Activated T-helper 17 cell treated with anti-CD3 and anti-CD28 coated beads, Interleukin-2, amount 50 U/mL, for 72 hours (primary cell): ENCODE measurements around the gene SERPINA5. TPM values are rescaled to one million over a fixed set of nuclear protein-coding genes. Genes with fewer than 3 reads are reported as not detected.
"Not testable (repeated sequence)": the region's sequence is repeated elsewhere in the genome, so short reads cannot be mapped to it uniquely, and the experiment has no call there.

Experiments
- ATAC-seq: fragments of 150-1000 bp; cut with Tn5 transposase; replicated peaks from 2 replicates; pipeline ENCODE4 v1.10.0; 2021; ENCODE audit warnings: mild to moderate bottlenecking, moderate library complexity
- H3K27ac Mint-ChIP-seq: one replicate; pipeline ENCODE4 v1.8.0; 2022; ENCODE audit warnings: mixed read lengths
- H3K27me3 Mint-ChIP-seq: one replicate; pipeline ENCODE4 v1.8.0; 2022; ENCODE audit warnings: mixed read lengths
- H3K36me3 Mint-ChIP-seq: one replicate; pipeline ENCODE4 v1.8.0; 2022; ENCODE audit warnings: low read depth, mild to moderate bottlenecking, mixed read lengths
- H3K4me1 Mint-ChIP-seq: one replicate; pipeline ENCODE4 v1.8.0; 2022; ENCODE audit warnings: mixed read lengths
- H3K4me3 Mint-ChIP-seq: one replicate; pipeline ENCODE4 v1.8.0; 2022; ENCODE audit warnings: mild to moderate bottlenecking, mixed read lengths
- H3K9me3 Mint-ChIP-seq: one replicate; pipeline ENCODE4 v1.8.0; 2022; ENCODE audit warnings: mixed read lengths
- total RNA-seq, 2 donors: library from RNA; stranded (reverse); gene quantifications; one replicate each; pipeline ENCODE4 v1.2.3, GENCODE V29; 2022

Gene SERPINA5
- total RNA-seq, 2 donors from 2014 or later = not detected

GRCh38 chr14:94596361-94596760, 15.1 kb downstream of the SERPINA5 start:
- H3K9me3 Mint-ChIP-seq = no peaks in the 10 kb centered on the region
- H3K4me1 Mint-ChIP-seq = peaks cover 4% of the 10 kb centered on the region
- ATAC-seq = no peak
- H3K27me3 Mint-ChIP-seq = peaks cover 24% of the 10 kb centered on the region
- H3K4me3 Mint-ChIP-seq = no peak overlapping the region
- H3K27ac Mint-ChIP-seq = no peak overlapping the region
- H3K36me3 Mint-ChIP-seq = no peaks in the 10 kb centered on the region

DNA sequence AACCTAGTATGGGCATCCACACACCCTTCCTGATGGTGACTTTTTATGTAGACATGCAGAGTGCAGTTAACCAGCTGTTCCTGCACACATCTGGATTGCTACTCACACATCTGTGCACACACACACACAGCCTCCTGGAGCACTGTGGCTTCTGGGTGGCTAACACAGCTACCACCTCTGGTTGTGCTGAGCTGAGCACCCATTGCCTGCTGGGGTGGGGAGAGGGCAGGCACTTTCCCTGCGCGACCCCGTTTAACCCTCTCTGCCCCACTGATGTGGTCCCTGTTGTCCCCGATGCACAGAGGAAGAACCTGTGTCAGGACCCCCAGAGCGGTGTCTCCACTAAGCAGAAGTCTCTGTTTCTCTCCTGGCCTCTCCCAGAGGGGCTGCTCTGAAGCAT, 16.6 kb downstream of the SERPINA5 start:
- Mint-ChIP-seq H3K9me3 (no peaks in the 10 kb centered on the region), H3K4me3 (no peak overlapping the region), H3K27me3 (peaks cover 24% of the 10 kb centered on the region), H3K27ac (no peak overlapping the region), H3K4me1 (peaks cover 4% of the 10 kb centered on the region), H3K36me3 (no peaks in the 10 kb centered on the region)
- no peak for ATAC-seq

- H3K36me3 Mint-ChIP-seq = no peaks in the 10 kb centered on the region
- H3K4me1 Mint-ChIP-seq = peaks cover 4% of the 10 kb centered on the region
- H3K27me3 Mint-ChIP-seq = peaks cover 24% of the 10 kb centered on the region
- H3K4me3 Mint-ChIP-seq = no peak overlapping the region
- ATAC-seq = no peak
- no peak overlapping the region for H3K27ac Mint-ChIP-seq
- no peaks in the 10 kb centered on the region for H3K9me3 Mint-ChIP-seq
Observed at GRCh38 chr14:94598506-94598815, 17.2 kb downstream of the SERPINA5 start.

DNA sequence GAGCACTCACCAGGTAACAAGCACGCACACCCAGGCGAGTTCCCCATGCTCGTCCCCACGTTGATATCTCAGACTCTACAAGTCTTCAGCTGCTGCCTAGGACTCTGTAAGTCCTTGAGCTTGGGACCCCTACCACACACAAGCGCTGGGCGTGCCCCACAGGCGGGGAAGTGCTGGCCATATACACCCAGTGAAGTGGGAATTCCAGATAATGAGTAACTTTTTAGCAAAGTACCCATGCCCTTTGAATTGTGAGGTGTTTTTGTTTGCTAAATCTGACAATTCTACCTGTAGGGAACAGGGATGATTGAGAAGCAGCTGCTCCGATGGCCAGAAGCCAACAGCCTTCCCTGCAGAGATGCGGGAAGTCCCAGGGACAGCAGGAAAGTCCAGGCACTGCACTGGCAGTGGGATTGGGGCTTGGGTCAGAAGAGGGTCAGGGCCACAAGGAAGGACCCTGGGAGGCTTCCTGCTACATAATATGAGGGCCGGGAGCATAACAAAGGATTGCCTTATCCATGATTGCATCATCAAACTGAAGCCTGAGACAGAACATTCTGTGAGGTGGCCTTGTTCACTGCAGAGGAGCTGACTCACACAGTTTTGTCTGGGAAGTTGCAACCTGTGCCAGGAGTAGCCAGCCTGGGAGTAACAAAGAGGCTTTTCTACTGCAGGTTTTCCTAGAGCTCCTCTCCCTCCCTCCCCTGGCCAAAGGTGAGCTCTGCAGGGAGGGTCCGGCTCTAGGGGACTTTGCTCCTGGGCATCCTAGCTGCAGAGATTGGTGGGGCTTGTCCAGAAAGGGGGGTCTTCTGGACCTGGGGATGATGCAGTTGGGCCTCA, 17.8 kb downstream of the SERPINA5 start:
- peaks cover 4% of the 10 kb centered on the region for H3K4me1 Mint-ChIP-seq
- H3K4me3 Mint-ChIP-seq = no peak overlapping the region
- no peak overlapping the region for H3K27ac Mint-ChIP-seq
- H3K36me3 Mint-ChIP-seq = no peaks in the 10 kb centered on the region
- H3K9me3 Mint-ChIP-seq = no peaks in the 10 kb centered on the region
- no peak for ATAC-seq
- peaks cover 24% of the 10 kb centered on the region for H3K27me3 Mint-ChIP-seq

- ATAC-seq = no peak
- Mint-ChIP-seq H3K27me3 (peaks cover 24% of the 10 kb centered on the region), H3K36me3 (no peaks in the 10 kb centered on the region), H3K27ac (no peak overlapping the region), H3K4me3 (no peak overlapping the region), H3K4me1 (peaks cover 4% of the 10 kb centered on the region), H3K9me3 (no peaks in the 10 kb centered on the region)
Observed at GRCh38 chr14:94599656-94600004, 18.4 kb downstream of the SERPINA5 start.

- no peak overlapping the region for H3K4me3 Mint-ChIP-seq
- H3K4me1 Mint-ChIP-seq = peaks cover 3% of the 10 kb centered on the region
- no peaks in the 10 kb centered on the region for H3K36me3 Mint-ChIP-seq
- no peak for ATAC-seq
- H3K27ac Mint-ChIP-seq = no peak overlapping the region
- no peaks in the 10 kb centered on the region for H3K9me3 Mint-ChIP-seq
- peaks cover 22% of the 10 kb centered on the region for H3K27me3 Mint-ChIP-seq
Observed at GRCh38 chr14:94600148-94600545, 18.9 kb downstream of the SERPINA5 start.

DNA sequence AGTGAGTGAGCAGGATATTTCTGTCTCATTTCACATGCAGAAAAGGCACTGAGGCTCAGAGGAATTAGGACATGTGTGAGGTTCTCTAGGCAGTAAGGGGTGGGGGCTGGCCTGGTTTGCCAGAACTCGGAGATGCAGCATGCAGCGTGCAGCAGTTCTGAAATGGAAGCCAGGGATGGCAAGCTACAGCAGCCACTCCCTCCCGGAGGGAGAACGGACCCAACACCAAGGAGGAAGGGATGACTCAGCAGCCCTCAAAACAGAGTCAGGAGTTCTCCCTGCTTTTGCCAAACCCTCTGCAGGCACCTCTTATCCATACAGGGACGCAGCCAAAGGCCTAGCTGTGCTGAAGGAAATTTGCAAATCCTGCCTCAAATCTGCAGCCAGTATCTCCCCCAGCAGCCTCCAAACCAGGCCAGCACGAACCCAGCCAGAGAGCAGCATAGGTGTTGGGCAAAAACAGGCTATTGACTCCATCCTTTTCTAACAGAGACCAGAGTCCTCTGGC, 20.7 kb downstream of the SERPINA5 start:
- no peak overlapping the region for H3K27ac Mint-ChIP-seq
- no peak for ATAC-seq
- no peaks in the 10 kb centered on the region for H3K9me3 Mint-ChIP-seq
- no peak overlapping the region for H3K4me3 Mint-ChIP-seq
- no peaks in the 10 kb centered on the region for H3K36me3 Mint-ChIP-seq
- peaks cover 19% of the 10 kb centered on the region for H3K27me3 Mint-ChIP-seq
- no peaks in the 10 kb centered on the region for H3K4me1 Mint-ChIP-seq

DNA sequence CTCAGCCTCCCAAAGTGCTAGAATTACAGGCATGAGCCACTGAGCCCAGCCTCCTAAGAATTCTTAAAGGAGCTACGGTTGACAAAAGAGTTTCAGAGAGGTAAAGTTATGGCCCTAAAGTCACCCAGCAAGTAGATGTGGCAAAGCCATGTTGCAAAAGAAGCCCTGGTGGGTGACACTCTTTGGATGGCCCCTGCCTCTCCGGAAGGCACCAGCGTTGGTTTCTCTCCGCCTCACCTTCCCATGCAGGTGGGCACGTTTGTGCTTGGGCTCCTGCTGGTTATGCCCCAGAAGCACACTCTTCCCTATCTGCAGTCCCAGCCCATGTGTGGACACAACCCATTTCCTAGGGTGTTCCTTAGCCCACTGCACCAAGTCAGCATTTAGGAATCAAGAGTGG, 21.5 kb downstream of the SERPINA5 start:
- no peaks in the 10 kb centered on the region for H3K36me3 Mint-ChIP-seq
- H3K27me3 Mint-ChIP-seq = peaks cover 20% of the 10 kb centered on the region
- no peak for ATAC-seq
- H3K4me3 Mint-ChIP-seq = no peak overlapping the region
- no peak overlapping the region for H3K27ac Mint-ChIP-seq
- H3K9me3 Mint-ChIP-seq = no peaks in the 10 kb centered on the region
- H3K4me1 Mint-ChIP-seq = no peaks in the 10 kb centered on the region

DNA sequence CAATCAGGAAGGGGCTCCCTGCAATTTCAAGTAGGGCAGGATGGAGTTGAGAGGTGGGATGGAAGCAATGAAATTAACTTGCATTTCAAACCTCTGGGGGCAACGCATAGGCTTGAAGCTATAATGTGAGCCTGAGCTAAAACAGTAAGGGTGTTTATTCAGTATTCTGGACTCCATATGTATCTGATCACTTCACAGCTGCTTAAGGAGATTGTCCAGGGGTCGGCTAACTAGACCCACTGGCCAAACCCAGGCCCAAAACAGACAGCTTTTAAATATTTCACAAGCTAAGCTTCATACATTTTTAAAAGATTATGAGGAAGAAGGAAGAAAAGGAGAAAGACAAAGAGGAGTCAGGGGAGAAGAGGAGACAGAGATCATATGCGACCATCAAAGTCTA, 24.1 kb downstream of the SERPINA5 start:
- no peaks in the 10 kb centered on the region for H3K4me1 Mint-ChIP-seq
- H3K9me3 Mint-ChIP-seq = no peaks in the 10 kb centered on the region
- peaks cover 17% of the 10 kb centered on the region for H3K27me3 Mint-ChIP-seq

GRCh38 chr14:94608966-94609365, 27.7 kb downstream of the SERPINA5 start:
- not testable (repeated sequence) for ATAC-seq, H3K4me3 Mint-ChIP-seq, H3K4me1 Mint-ChIP-seq, H3K27ac Mint-ChIP-seq, H3K9me3 Mint-ChIP-seq, H3K36me3 Mint-ChIP-seq
- peaks cover 12% of the 10 kb centered on the region for H3K27me3 Mint-ChIP-seq

More for the DNA sequence above, 24.1 kb downstream of the SERPINA5 start:
- ATAC-seq = no peak
- no peak overlapping the region for H3K27ac Mint-ChIP-seq
- no peaks in the 10 kb centered on the region for H3K36me3 Mint-ChIP-seq
- no peak overlapping the region for H3K4me3 Mint-ChIP-seq

GRCh38 chr14:94611179-94611578, 30.0 kb downstream of the SERPINA5 start:
- ATAC-seq = no peak
- Mint-ChIP-seq H3K36me3 (no peaks in the 10 kb centered on the region), H3K9me3 (no peaks in the 10 kb centered on the region), H3K4me1 (no peaks in the 10 kb centered on the region), H3K4me3 (no peak overlapping the region), H3K27me3 (peaks cover 7% of the 10 kb centered on the region), H3K27ac (no peak overlapping the region)

GRCh38 chr14:94612174-94612573, 30.9 kb downstream of the SERPINA5 start, which contains the start of gene SERPINA3:
Gene SERPINA3 (plus strand): TSS chr14:94612391. CDS start chr14:94614442, 2,051 bp downstream.
- no peaks in the 10 kb centered on the region for H3K36me3 Mint-ChIP-seq

GRCh38 chr14:94612580-94613554, 31.6 kb downstream of the SERPINA5 start:
- H3K27ac Mint-ChIP-seq = no peak overlapping the region
- ATAC-seq = no peak
- H3K27me3 Mint-ChIP-seq = peaks cover 6% of the 10 kb centered on the region
- no peaks in the 10 kb centered on the region for H3K9me3 Mint-ChIP-seq
- no peak overlapping the region for H3K4me3 Mint-ChIP-seq
- no peaks in the 10 kb centered on the region for H3K4me1 Mint-ChIP-seq
- no peaks in the 10 kb centered on the region for H3K36me3 Mint-ChIP-seq

More at GRCh38 chr14:94612174-94612573, 30.9 kb downstream of the SERPINA5 start, which contains the start of gene SERPINA3:
- no peaks in the 10 kb centered on the region for H3K4me1 Mint-ChIP-seq
- H3K27ac Mint-ChIP-seq = no peak within 1 kb of the TSS
- H3K4me3 Mint-ChIP-seq = no peak within 1 kb of the TSS
- H3K27me3 Mint-ChIP-seq = peaks cover 6% of the 10 kb centered on the region
- ATAC-seq = no peak
- no peaks in the 10 kb centered on the region for H3K9me3 Mint-ChIP-seq

DNA sequence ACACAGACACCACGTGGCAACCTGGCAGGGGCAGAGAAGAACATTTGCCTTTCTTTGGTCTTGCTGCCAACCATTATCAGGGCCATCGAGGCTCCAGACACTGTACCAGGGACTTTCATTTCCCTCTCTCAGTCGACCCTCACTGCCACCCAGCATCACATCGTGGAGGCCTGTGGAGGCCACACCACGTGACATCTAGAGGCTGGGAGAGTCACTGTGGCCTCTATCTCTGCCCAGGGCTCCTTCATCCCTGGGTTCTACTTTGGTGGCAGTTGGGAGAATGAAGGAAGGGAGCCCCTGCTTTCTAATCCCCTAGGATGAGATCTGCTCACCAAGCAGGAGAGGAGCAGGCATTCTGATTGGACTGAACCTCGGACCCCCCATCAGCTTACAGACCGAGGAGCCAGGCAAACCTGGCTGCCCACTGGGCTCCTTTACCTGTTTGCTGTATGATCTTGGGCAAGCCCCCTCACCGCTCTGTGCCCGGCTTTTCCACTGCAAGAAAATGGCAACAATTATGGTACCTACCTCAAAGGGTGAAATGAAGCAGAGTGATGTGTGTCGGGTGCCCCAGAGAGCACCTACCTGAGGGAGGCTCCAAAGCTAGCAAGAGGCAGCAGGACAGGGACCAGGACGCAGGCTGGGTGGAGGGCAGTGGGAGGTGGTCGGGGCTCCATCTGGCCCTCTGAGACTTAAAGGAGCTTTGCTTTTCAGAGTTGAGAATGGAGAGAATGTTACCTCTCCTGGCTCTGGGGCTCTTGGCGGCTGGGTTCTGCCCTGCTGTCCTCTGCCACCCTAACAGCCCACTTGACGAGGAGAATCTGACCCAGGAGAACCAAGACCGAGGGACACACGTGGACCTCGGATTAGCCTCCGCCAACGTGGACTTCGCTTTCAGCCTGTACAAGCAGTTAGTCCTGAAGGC, 32.8 kb downstream of the SERPINA5 start:
- no peaks in the 10 kb centered on the region for H3K4me1 Mint-ChIP-seq
- no peak overlapping the region for H3K4me3 Mint-ChIP-seq
- no peak overlapping the region for H3K27ac Mint-ChIP-seq
- H3K9me3 Mint-ChIP-seq = no peaks in the 10 kb centered on the region
- H3K36me3 Mint-ChIP-seq = no peaks in the 10 kb centered on the region
- no peak for ATAC-seq
- peaks cover 6% of the 10 kb centered on the region for H3K27me3 Mint-ChIP-seq
